Testis (tissue), 2 donors: ENCODE measurements around the gene MSMP.

Experiments used
- CTCF ChIP-seq, 3 experiments: fragments of 450-650 bp in 2 of 3; fragments of 200-600 bp in 1 of 3; sonication (generic) in 1 of 3; IDR thresholded peaks; one replicate each; pipeline ENCODE4 v1.5.1; 2016 to 2019; ENCODE audit warnings: antibody characterized with exemption in 3 of 3, mild to moderate bottlenecking in 2 of 3, moderate library complexity in 1 of 3
- POLR2A ChIP-seq: fragments of 450-650 bp; IDR thresholded peaks from one replicate; pipeline ENCODE4 v1.6.1; 2017; ENCODE audit warnings: antibody characterized with exemption, mild to moderate bottlenecking, moderate library complexity

DNA sequence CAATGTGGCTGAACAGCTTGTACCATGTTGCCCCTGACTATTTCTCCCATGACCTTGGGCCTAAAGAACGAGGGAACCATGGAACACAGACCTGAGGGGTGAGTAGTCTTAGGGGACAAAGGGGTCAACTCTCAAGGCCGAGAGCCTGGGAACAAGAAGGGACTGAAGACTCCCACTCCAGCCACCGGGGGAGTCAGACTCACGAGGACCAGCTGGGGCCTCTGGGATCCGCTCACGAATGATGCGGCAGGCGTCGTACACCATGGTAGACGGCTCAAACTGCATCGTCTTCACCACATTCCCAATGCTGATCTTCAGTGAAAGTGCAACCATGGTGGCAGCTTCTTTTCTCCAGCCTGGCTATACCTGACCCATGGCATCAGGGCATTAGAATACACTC lies 28.7 kb downstream of the MSMP start:
- TF ChIP-seq CTCF (IDR thresholded peaks at IDR 0.05) (no peak), POLR2A (no peak)
